ENCODE measurements around the gene USP4.
"Not testable (repeated sequence)": the region's sequence is repeated elsewhere in the genome, so short reads cannot be mapped to it uniquely, and the experiment has no call there.

The USP4 gene

GRCh38 chr3:49248840-49249227, 91.0 kb downstream of the USP4 start:
- no peak for DNase-seq (ENCODE audit: low read depth)

GRCh38 chr3:49244581-49245205, 95.2 kb downstream of the USP4 start:
- no peak for DNase-seq (ENCODE audit: low read depth)

- not testable (repeated sequence) for DNase-seq (ENCODE audit: low read depth)
Measured at GRCh38 chr3:49240091-49240490, 99.8 kb downstream of the USP4 start.

- no peak for DNase-seq (ENCODE audit: low read depth)
Measured at GRCh38 chr3:49238274-49239127, 101.4 kb downstream of the USP4 start.

GRCh38 chr3:49237344-49237743, 102.5 kb downstream of the USP4 start:
- no peak for DNase-seq (ENCODE audit: low read depth)

GRCh38 chr3:49236226-49236625, 103.6 kb downstream of the USP4 start:
- DNase-seq (ENCODE audit: low read depth): no peak

GRCh38 chr3:49228817-49229216, 111.0 kb downstream of the USP4 start:
- not testable (repeated sequence) for DNase-seq (ENCODE audit: low read depth)

All from HS-5 (cell line).